Stimulated activated CD8-positive, alpha-beta memory T cell treated with anti-CD3 and anti-CD28 coated beads, Interleukin-15, amount 100 ng/mL, for 1 hour (primary cell): ENCODE results near the gene TTC9C.
A peak's percentile ranks its signal among the peaks of the same experiment; 100 is the strongest.
"Not testable (repeated sequence)": the region's sequence is repeated elsewhere in the genome, so short reads cannot be mapped to it uniquely, and the experiment has no call there.

Experiments
- DNase-seq: peaks from one replicate; pipeline ENCODE4 v3.0.0-alpha.2; 2020; ENCODE audit warnings: low read depth

Gene TTC9C

GRCh38 chr11:62752177-62752785 is 24.0 kb downstream of the TTC9C start:
- DNase-seq, result no peak

DNA sequence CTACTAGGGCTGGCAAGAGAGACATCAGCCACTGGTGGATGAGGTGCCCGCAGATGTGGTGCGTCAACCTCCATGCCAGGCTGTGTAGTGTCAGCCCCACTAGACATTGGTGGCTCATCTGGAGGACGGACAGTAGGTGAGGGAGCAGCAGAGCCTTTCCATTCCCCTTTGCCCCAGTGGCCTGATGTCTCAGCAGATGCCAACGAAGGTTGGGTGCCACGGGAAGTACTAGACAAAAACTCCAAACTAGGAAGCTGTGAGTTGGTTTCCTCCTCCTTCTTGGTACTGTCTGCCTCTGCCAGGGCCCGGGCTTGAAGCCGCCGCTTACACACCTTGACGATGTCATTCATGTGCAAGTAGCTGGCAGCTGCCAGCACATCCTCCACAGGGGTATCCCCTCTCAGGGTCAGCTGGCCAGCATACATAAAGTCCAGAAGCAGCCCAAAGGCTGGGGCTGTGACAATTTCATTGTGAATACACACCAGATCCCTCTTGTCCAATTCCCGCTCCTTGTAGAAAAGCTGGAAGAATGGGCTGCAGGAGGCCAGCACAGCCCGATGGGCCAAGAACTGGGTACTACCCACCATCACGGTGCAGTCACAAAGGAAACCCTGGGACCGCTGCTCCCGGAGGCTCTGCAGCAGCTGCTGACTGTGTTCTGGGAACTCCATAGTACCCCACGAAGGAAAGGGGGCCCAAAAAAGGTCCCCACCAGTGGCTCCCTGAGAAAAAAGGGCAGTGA is 24.9 kb downstream of the TTC9C start:
- DNase-seq, result no peak

DNA sequence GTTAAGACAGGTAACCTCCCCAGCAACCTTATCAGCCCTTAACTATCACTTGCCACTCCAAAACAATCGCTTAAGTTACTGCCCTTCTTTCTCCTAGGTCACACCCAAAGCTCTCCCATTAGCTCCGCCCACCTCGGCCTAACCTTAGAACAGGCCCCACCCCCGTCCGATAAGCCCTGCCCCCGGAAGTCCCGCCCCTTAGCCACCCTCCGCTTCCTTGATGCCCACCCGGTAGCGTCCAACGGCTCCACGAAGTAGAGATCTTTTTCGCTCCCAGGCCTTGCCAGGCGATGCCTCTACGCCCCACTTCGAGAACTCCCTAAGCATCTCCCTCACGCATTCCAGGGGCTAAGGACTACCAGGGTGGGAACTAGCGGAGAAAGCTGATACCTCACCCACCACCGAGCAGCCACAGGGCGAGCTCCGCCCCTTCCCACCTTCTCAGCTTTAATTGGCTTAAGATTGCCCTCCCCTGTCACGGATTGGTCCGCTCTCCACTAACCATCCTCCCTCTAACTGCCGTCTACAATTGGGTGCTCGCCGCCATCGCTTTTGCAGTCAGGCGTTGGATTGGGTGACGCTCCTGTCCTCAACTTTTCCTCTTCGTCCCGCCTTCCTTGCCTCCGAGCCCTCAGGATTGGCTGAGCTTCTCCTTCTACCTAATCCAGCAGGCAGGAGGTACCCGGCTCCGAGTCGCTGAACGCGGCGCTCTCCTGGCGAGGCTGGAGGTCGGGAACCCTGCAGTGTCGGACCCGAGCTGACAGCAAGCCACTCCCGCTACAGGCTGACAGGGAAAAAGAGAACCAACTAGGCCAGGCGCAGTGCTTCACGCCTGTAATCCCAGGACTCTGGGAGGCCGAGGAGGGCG is 25.7 kb downstream of the TTC9C start, which contains the start of gene ZBTB3:
Gene ZBTB3, minus strand, starts transcription at position 425 of the 868 bp plus-strand sequence. CDS start 496 bp downstream, outside the sequence.
- peak; percentile 98 for DNase-seq

DNA sequence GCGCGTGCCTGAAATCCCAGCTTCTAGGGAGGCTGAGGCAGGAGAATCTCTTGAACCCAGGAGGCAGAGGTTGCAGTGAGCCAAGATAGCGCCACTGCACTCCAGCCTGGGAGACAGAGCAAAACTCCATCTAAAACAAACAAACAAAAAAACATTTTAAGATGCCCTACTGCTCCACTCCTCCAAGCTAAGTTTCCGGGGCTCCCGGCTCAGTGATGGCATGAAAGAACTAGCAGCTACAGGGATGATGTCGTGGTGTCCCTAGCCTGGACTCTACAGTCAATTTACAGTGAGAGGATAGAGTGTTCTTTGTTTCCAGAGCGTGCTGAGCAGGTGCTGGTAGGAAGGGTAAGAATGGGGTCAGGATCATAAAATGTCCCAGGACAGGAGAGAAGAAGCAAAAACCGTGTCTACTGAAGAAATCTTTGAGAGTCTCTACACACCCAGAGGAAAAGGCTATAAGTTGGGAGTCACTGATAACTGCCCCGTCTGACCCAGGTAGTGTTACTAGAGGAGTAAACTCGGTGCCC is 26.9 kb downstream of the TTC9C start:
- no peak for DNase-seq

- DNase-seq, result no peak
Observed at GRCh38 chr11:62757846-62758788, 29.8 kb downstream of the TTC9C start.

DNA sequence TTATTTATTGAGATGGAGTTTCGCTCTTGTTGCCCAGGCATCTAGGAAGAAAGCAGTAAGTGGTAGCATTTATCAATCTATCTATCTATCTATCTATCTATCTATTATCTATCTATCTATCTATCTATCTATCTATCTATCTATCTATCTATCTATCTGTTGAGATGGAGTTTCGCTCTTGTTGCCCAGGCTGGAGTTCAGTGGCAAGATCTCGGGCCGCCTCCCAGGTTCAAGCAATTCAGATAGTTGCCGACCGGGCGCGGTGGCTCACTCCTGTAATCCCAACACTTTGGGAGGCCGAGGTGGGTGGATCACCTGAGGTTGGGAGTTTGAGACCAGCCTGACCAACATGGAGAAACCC is 32.6 kb downstream of the TTC9C start:
- not testable (repeated sequence) for DNase-seq

- DNase-seq, result no peak
Observed at GRCh38 chr11:62770778-62771143, 42.5 kb downstream of the TTC9C start.

- DNase-seq, result peak; percentile 81
Observed at GRCh38 chr11:62771144-62772021, 43.1 kb downstream of the TTC9C start, which contains the start of gene TAF6L. Gene TAF6L, plus strand, starts transcription at chr11:62771396. Its CDS starts 4,388 bp downstream, at chr11:62775784.

DNA sequence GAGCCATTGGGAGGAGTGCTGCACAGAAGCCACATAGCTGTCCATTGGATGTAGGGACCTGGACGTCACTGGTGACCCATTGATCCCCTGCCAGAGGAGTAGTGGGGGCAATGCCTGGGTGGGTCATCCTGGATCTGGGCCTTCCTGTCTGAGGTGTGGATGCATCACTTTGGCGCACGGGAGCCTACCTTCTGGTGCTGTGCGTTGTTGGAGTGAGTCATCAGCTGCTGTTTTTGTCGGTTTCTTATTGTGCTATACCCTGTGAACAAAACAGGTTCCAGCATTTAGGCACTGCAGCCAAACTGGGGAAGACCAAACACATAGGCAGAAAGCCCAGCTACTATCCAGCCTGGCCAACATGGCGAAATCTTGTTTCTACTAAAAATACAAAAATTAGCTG is 46.1 kb downstream of the TTC9C start:
- no peak for DNase-seq

DNA sequence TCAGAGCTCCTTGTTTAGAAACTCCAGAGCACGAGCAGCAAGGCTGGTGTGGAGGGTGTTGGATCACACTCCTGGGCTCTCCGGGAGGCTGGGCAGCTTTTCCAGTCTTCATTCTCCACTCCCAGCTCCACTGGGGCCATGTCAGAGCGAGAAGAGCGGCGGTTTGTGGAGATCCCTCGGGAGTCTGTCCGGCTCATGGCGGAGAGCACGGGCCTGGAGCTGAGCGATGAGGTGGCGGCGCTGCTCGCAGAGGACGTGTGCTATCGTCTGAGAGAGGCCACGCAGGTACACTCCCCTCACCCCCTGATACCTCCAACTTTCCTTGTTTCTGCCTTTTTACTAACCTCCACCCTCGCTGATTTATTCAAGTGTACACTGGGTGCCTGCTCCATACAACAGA is 47.4 kb downstream of the TTC9C start:
- DNase-seq, result no peak

GRCh38 chr11:62777389-62777788 is 49.1 kb downstream of the TTC9C start:
- DNase-seq, result no peak

GRCh38 chr11:62778441-62778840 is 50.2 kb downstream of the TTC9C start:
- no peak for DNase-seq

DNA sequence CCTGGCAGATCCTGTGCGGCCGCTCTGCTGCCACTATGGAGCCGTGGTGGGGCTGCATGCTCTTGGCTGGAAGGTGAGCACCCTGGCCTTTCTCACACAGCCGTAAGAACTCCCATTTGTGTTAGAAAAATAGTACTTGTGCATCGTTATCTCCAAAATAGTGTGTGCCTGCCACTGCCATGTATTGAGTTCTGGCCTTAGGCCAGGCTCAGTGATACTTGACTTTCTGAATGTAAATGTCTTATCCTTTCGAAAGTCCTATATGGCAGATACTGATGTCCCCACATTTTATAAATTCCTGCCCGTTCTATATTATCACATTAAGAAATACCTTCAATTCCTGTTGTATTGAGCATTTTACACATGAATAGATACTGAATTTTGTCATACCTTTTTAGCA is 54.5 kb downstream of the TTC9C start:
- DNase-seq, result no peak

DNA sequence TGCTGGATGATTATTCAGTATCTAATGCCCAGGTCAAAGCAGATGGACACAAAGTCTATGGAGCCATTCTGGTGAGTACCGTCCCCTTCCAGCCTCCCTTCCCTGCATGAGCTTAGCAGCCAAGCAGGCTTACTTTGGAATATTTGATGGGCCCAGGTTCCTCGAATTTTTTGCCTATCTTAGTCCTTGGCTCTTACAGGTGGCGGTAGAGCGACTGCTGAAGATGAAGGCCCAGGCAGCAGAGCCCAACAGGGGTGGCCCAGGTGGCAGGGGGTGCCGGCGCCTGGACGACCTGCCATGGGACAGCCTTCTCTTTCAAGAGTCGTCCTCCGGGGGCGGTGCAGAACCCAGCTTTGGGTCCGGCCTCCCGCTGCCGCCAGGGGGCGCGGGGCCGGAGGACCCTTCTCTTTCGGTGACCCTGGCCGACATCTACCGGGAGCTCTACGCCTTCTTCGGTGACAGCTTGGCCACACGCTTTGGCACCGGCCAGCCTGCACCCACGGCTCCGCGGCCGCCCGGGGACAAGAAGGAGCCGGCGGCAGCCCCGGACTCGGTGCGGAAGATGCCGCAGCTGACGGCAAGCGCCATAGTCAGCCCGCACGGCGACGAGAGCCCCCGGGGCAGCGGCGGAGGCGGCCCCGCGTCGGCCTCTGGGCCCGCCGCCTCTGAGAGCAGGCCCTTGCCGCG is 58.2 kb downstream of the TTC9C start:
- DNase-seq, result peak; percentile 67

DNA sequence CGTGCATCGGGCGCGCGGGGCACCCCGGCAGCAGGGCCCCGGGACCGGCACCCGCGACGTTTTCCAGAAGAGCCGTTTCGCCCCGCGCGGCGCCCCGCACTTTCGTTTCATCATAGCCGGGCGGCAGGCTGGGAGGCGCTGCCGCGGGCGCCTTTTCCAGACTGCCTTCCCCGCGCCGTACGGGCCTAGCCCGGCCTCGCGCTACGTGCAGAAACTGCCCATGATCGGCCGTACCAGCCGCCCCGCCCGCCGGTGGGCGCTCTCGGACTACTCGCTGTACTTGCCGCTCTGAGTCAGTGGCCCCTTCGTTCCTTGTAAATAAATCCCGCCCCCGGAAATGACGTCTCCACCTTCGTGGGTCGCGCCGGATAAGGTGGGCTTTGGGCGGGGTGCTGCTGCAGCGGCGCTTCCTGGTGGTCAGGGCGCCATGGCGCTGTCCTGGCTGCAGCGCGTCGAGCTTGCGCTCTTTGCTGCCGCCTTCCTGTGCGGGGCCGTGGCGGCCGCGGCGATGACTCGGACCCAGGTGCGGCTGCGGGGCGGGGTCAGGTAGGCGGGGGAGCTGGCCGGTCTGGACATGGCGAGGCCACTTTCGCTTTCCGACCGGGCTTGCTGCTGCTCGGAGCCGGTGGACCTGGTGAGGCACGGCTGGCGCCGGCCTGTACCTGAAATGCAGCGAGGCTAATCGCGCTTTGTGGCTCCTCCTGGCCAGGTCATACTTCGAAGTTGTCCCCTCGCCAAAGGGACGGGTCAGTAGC is 58.9 kb downstream of the TTC9C start, which contains the start of gene TMEM179B:
Gene TMEM179B, plus strand, starts transcription at position 398 of the 755 bp plus-strand sequence. Its CDS starts 30 bp downstream, at position 428.
- peak; percentile 97 for DNase-seq
